Thoracic aorta (tissue), 2 donors: ENCODE data around the gene GSG1. TPM values are rescaled to one million over a fixed set of nuclear protein-coding genes. Genes with fewer than 3 reads are reported as not detected.

Experiments used
- ATAC-seq: fragments of 150-250 bp; one replicate; pipeline ENCODE4 v1.8.0; 2017; ENCODE audit warnings: low read depth; ENCODE audit not compliant: insufficient number of reproducible peaks, low FRiP score
- DNase-seq: peaks from one replicate; pipeline ENCODE4 v3.0.0-alpha.2; 2020; ENCODE audit warnings: low spot score
- H3K27ac ChIP-seq, 2 donors: fragments of 200-600 bp; sonication (generic); 1 replicate in 1 of 2; 2 replicates in 1 of 2; pipeline ENCODE4 v1.5.1; 2016; ENCODE audit warnings: mild to moderate bottlenecking in 2 of 2, moderate library complexity in 2 of 2
- H3K27me3 ChIP-seq: fragments of 200-600 bp; sonication (generic); replicated peaks from 2 replicates; pipeline ENCODE4 v1.6.0; 2016; ENCODE audit warnings: mild to moderate bottlenecking; ENCODE audit not compliant: insufficient read depth
- H3K36me3 ChIP-seq: fragments of 200-600 bp; sonication (generic); one replicate; pipeline ENCODE4 v1.5.1; 2016
- H3K4me1 ChIP-seq, 2 donors: fragments of 200-600 bp; sonication (generic); 1 replicate in 1 of 2; 2 replicates in 1 of 2; pipeline versions ENCODE4 v1.5.1 to v1.6.0; 2016; ENCODE audit warnings: low read depth in 2 of 2, mild to moderate bottlenecking in 1 of 2; ENCODE audit not compliant: control insufficient read depth in 1 of 2
- H3K4me3 ChIP-seq: fragments of 200-600 bp; sonication (generic); 2 replicates; pipeline ENCODE4 v1.5.1; 2016; ENCODE audit warnings: mild to moderate bottlenecking
- H3K9me3 ChIP-seq: fragments of 200-600 bp; sonication (generic); 2 replicates; pipeline ENCODE4 v1.5.1; 2016
- total RNA-seq, 2 donors: library from RNA; depleted of rRNA; stranded (reverse); fragments of >200 nt; gene quantifications; one replicate each; pipeline versions ENCODE4 v1.1.0 to v1.2.3, GENCODE V29; 2016
- TF ChIP-seq, protein P1 (sequence below): fragments of 200-600 bp; sonication (generic); IDR thresholded peaks from one replicate; pipeline ENCODE4 v1.5.1; 2019; ENCODE audit warnings: antibody characterized with exemption

The GSG1 gene
- total RNA-seq, 2 donors from 2014 or later = not detected

DNA sequence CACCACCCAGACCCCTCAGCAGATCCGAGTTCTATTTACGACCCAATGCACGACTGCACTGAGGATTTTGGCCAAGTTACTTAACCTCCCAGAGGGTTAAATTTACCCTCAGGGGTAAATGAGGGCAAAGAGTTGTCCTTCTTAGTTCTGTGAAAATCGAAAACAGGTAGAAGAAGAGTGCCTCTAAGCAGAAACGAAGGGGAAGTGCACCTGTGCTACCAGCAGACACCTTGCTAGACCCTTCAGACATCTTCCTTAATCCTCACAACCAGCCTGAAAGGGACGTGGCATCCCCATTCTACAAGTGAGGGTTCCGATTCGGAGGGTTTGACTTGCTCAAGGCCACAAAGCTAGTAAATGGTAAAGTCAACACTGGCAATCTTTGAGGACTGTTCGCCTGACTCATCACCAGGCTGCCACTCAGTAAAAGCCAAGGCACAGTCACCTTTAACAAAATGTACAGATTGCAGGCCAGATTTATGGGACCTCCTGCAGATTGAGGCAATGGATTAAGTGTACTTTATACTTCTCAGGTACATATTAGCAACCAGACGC, 1.6 kb downstream of the GSG1 start:
- Histone ChIP-seq H3K27ac (peak overlapping the region; percentile 94 to 95), H3K4me1 (peaks cover 17 to 48% of the 10 kb centered on the region in 2 donors), H3K4me3 (peak overlapping the region; percentile 74), H3K27me3 (no peaks in the 10 kb centered on the region), H3K36me3 (no peaks in the 10 kb centered on the region), H3K9me3 (no peaks in the 10 kb centered on the region)
- TF ChIP-seq, protein P1, sequence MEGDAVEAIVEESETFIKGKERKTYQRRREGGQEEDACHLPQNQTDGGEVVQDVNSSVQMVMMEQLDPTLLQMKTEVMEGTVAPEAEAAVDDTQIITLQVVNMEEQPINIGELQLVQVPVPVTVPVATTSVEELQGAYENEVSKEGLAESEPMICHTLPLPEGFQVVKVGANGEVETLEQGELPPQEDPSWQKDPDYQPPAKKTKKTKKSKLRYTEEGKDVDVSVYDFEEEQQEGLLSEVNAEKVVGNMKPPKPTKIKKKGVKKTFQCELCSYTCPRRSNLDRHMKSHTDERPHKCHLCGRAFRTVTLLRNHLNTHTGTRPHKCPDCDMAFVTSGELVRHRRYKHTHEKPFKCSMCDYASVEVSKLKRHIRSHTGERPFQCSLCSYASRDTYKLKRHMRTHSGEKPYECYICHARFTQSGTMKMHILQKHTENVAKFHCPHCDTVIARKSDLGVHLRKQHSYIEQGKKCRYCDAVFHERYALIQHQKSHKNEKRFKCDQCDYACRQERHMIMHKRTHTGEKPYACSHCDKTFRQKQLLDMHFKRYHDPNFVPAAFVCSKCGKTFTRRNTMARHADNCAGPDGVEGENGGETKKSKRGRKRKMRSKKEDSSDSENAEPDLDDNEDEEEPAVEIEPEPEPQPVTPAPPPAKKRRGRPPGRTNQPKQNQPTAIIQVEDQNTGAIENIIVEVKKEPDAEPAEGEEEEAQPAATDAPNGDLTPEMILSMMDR = no peak
- DNase-seq = no peak
- ATAC-seq = no peak

DNA sequence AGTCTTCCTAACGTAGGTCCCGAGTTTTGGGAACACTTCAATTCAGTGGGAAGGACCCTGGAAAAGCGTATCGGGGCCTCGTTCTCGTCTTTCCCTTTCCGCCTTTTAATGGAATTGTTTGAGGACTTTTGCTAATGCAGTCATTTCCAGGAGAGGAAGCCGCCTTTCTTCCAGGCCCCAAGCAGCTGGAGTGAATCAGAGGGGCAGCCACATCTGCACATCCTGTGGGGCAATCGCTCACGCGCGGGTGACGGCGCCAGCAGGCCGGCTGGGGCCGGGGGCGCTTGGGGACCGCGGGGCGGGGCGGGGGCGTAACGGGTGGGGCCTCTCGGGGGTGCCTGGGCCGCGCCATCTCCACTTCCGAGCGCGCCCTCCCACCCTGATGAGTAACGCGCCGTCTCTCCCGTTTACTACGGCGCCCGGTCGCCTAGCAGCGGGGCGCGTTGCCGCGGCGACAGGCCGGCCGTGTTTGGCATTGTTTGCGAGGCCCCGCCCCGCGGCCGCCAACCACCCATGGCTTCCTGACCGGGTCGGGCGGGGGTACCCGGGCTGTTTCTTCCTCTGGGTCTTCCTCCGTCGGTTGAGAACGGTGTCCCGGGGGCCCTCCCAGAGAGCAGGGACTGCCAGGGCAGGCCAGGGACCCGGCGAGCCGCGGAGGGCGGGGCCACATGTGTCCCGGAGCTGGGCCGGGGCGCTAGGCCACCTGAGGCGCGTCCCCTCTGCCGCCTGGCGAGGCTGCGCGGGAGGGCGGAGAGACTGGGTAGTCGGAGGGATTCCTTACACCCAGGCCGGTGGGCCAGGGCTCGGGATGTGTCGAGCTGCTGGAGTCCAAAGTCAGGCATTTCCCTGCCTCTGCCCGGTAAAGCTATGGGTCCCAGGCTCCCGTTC, 2.3 kb downstream of the GSG1 start:
- peak overlapping the region; percentile 74 for H3K4me3 ChIP-seq
- peaks cover 20 to 52% of the 10 kb centered on the region in 2 donors for H3K4me1 ChIP-seq
- H3K36me3 ChIP-seq = no peaks in the 10 kb centered on the region
- ATAC-seq = peak; percentile 40
- no peaks in the 10 kb centered on the region for H3K27me3 ChIP-seq
- no peaks in the 10 kb centered on the region for H3K9me3 ChIP-seq
- peak; percentile 87 for DNase-seq
- TF ChIP-seq, protein P1 = no peak
- peak overlapping the region; percentile 94 to 95 for H3K27ac ChIP-seq

DNA sequence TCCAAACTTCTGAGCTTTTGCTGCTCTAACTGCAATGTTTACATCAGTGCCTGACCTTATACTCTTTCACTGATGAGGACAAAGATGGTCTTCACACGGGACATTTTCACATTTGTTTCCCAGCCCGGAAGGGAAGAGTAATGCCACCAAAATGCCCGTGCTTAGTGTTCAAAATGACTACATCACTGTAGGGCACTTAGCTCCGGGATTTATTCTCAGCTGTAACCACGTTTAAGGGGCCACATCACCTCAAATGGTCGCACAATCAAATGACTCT, 2.9 kb downstream of the GSG1 start:
- no peaks in the 10 kb centered on the region for H3K27me3 ChIP-seq
- ATAC-seq (peak; percentile 1), DNase-seq (no peak)
- TF ChIP-seq, protein P1 = no peak
- H3K4me3 ChIP-seq = peak overlapping the region; percentile 74
- peaks cover 20 to 52% of the 10 kb centered on the region in 2 donors for H3K4me1 ChIP-seq
- H3K36me3 ChIP-seq = no peaks in the 10 kb centered on the region
- no peaks in the 10 kb centered on the region for H3K9me3 ChIP-seq
- peak overlapping the region; percentile 94 to 95 for H3K27ac ChIP-seq

DNA sequence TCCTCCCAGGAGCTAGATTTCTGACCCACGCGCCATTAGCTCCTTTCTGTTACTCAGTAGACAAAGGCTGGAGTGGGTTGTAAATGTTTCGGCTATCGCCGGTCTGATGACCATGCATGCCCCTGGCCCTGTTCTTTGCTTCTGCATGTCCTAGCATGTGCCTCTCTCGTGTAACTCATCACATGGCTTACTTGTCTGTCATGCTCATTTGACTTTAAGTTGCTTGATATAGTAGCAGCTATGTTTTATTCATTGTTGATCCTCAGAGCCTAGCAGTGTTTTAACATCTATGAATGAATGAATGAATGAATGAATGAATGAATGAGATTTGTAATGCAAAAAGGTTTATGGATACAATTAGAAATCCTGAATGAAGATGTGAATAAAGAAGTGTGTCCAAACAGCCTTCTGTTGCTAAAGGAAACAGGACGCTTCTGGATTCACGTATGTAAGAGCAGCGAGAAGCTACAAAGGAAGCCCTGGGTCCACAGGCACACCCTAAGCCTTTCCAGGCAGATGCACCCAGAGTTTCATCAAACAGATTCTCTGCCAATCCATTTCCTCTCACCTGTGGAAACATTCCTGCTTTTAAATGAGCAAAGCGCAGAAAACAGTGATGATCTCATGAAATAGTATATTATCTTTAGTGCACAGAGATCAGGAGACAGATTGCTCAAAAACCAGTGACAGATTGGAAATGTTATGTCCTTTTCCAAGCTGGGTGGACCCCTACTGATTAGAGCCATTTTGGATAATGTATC, 3.4 kb downstream of the GSG1 start:
- Histone ChIP-seq H3K4me1 (peaks cover 20 to 52% of the 10 kb centered on the region in 2 donors), H3K27me3 (no peaks in the 10 kb centered on the region), H3K9me3 (no peaks in the 10 kb centered on the region), H3K36me3 (no peaks in the 10 kb centered on the region), H3K27ac (peak overlapping the region; percentile 94 to 95), H3K4me3 (peak overlapping the region; percentile 74)
- TF ChIP-seq, protein P1 = no peak
- DNase-seq = no peak
- ATAC-seq = no peak
